HG03457 (cell line): ENCODE measurements around the gene APOL4.
"Not testable (repeated sequence)": the region's sequence is repeated elsewhere in the genome, so short reads cannot be mapped to it uniquely, and the experiment has no call there.

Experiments used
- ATAC-seq: cut with Tn5 transposase; IDR thresholded peaks from one replicate; pipeline ENCODE4 v1.9.1; 2021; ENCODE audit warnings: moderate number of reproducible peaks; ENCODE audit not compliant: unreplicated experiment

APOL4 gene

GRCh38 chr22:36232715-36233401 is 31.2 kb upstream of the APOL4 start:
- ATAC-seq: no peak

- ATAC-seq: not testable (repeated sequence)
These were observed 29.4 kb upstream of the APOL4 start for GRCh38 chr22:36231051-36231450.

- ATAC-seq: not testable (repeated sequence)
These were observed 28.0 kb upstream of the APOL4 start for GRCh38 chr22:36229649-36230048.

- ATAC-seq: no peak
These were observed 27.3 kb upstream of the APOL4 start for GRCh38 chr22:36228944-36229343.

GRCh38 chr22:36228369-36228768 is 26.8 kb upstream of the APOL4 start:
- ATAC-seq: not testable (repeated sequence)

GRCh38 chr22:36227806-36228205 is 26.2 kb upstream of the APOL4 start:
- no peak for ATAC-seq

- ATAC-seq: no peak
These were observed 25.8 kb upstream of the APOL4 start for GRCh38 chr22:36227396-36227795.

GRCh38 chr22:36226189-36226588 is 24.6 kb upstream of the APOL4 start:
- ATAC-seq: no peak

- ATAC-seq: no peak
These were observed 23.8 kb upstream of the APOL4 start for GRCh38 chr22:36225333-36225922.

GRCh38 chr22:36224245-36224644 is 22.6 kb upstream of the APOL4 start:
- no peak for ATAC-seq

GRCh38 chr22:36223504-36223903 is 21.9 kb upstream of the APOL4 start:
- ATAC-seq: no peak

- no peak for ATAC-seq
These were observed 21.4 kb upstream of the APOL4 start for GRCh38 chr22:36222887-36223450.

- no peak for ATAC-seq
These were observed 20.5 kb upstream of the APOL4 start for GRCh38 chr22:36221799-36222751.

GRCh38 chr22:36220451-36220921 is 18.9 kb upstream of the APOL4 start:
- ATAC-seq: no peak

GRCh38 chr22:36218648-36219193 is 17.1 kb upstream of the APOL4 start:
- ATAC-seq: no peak

GRCh38 chr22:36215981-36216380 is 14.4 kb upstream of the APOL4 start:
- ATAC-seq: no peak

- ATAC-seq: no peak
These were observed 12.0 kb upstream of the APOL4 start for GRCh38 chr22:36213586-36213985.

- no peak for ATAC-seq
These were observed 11.3 kb upstream of the APOL4 start for GRCh38 chr22:36212901-36213300.

- ATAC-seq: no peak
These were observed 9.7 kb upstream of the APOL4 start for GRCh38 chr22:36211237-36211861.

GRCh38 chr22:36210224-36210623 is 8.6 kb upstream of the APOL4 start:
- no peak for ATAC-seq
